Choroid plexus epithelial cell (primary cell): Measurements from ENCODE around the gene OR8G5.
A peak's percentile ranks its signal among the peaks of the same experiment; 100 is the strongest.

ENCODE experiments used
- DNase-seq: peaks from one replicate; pipeline ENCODE4 v3.0.0-alpha.2; 2010; ENCODE audit warnings: low read depth
- H3K4me3 ChIP-seq: 2 replicates; pipeline ENCODE4 v1.5.1; 2011; ENCODE audit warnings: low read depth, mild to moderate bottlenecking, control low read depth, low read length, moderate library complexity
- TF ChIP-seq, protein P1 (sequence below): conservative IDR thresholded peaks from 2 replicates; pipeline ENCODE4 v1.5.1; 2011; ENCODE audit warnings: low read depth, mild to moderate bottlenecking, control low read depth, inconsistent platforms, low read length, moderate library complexity

Gene OR8G5

DNA sequence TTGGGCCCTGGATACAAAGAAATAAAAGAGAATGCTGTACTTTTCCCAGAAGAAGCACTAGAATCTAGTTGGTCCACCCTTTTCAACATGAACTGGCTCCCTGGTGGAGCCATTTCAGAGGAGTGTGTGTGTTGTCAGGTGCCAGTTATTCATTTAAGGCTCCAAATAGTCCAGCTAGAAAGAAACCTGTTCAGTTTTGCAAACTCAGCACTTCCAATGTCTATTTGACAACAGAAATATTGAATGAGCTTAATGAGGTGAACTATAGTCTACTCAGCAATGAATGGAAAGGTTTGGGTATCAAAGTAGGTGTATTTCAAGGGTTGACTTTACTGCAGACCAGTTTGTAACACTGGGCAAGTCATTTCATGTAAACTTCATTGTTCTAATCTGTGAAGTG lies 55.5 kb downstream of the OR8G5 start:
- no peak for DNase-seq
- no peak overlapping the region for H3K4me3 ChIP-seq
- TF ChIP-seq, protein P1, sequence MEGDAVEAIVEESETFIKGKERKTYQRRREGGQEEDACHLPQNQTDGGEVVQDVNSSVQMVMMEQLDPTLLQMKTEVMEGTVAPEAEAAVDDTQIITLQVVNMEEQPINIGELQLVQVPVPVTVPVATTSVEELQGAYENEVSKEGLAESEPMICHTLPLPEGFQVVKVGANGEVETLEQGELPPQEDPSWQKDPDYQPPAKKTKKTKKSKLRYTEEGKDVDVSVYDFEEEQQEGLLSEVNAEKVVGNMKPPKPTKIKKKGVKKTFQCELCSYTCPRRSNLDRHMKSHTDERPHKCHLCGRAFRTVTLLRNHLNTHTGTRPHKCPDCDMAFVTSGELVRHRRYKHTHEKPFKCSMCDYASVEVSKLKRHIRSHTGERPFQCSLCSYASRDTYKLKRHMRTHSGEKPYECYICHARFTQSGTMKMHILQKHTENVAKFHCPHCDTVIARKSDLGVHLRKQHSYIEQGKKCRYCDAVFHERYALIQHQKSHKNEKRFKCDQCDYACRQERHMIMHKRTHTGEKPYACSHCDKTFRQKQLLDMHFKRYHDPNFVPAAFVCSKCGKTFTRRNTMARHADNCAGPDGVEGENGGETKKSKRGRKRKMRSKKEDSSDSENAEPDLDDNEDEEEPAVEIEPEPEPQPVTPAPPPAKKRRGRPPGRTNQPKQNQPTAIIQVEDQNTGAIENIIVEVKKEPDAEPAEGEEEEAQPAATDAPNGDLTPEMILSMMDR, result no peak

DNA sequence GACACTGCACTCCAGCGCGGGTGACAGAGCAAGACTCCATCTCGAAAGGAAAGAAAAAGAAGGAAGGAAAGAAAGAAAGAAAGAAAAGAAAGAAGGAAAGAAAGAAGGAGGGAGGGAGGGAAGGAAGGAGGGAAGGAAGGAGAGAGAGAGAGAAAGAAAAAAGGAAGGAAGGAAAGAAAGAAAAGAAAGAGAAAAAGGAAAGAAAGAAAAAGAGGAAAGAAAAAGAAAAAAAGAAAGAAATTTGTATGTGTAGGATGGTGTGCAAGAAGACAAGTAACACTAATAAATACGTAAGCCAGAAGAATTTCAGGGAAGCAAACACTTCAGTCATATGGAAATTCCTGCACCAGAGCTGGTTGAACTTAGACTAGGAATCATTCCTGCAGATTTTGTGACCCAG lies 57.0 kb downstream of the OR8G5 start:
- no peak overlapping the region for H3K4me3 ChIP-seq
- no peak for DNase-seq
- TF ChIP-seq, protein P1, result no peak

- TF ChIP-seq, protein P1, result no peak
- no peak within 1 kb of the TSS for H3K4me3 ChIP-seq
These were observed 57.7 kb downstream of the OR8G5 start, which contains the start of gene OR8D1 for GRCh38 chr11:124313849-124314248. Gene OR8D1 (minus strand): TSS chr11:124313949. CDS start chr11:124310766, 3,183 bp downstream.

GRCh38 chr11:124315052-124315451 lies 58.9 kb downstream of the OR8G5 start:
- H3K4me3 ChIP-seq, result no peak overlapping the region
- TF ChIP-seq, protein P1, result no peak
- peak; percentile 50 for DNase-seq

More at GRCh38 chr11:124313849-124314248, 57.7 kb downstream of the OR8G5 start, which contains the start of gene OR8D1:
- no peak for DNase-seq
